ENCODE results near the gene WLS.

DNA sequence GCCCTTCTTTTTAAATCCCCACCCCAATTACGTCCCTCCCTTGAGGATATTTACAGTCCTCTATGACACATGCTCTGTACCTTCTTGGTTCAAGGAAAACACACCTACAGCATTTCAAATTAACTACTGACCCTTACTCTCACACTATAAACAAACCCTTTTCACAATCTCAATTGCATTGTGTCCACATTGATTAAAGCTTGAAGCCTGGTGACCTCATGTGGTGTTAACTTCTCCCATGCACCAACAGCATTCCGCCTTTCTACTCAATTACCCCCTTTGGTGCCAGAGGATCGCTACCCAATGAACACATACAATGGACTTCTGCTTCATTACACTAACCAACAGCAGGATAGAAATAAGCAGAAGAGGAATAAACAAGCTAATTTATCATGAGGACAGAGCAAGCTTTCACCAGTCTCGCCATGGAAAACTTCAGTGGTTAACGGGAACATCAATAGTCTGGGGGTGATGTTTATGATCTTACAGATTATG is 15.2 kb downstream of the WLS start:
- TF ChIP-seq, protein P1, sequence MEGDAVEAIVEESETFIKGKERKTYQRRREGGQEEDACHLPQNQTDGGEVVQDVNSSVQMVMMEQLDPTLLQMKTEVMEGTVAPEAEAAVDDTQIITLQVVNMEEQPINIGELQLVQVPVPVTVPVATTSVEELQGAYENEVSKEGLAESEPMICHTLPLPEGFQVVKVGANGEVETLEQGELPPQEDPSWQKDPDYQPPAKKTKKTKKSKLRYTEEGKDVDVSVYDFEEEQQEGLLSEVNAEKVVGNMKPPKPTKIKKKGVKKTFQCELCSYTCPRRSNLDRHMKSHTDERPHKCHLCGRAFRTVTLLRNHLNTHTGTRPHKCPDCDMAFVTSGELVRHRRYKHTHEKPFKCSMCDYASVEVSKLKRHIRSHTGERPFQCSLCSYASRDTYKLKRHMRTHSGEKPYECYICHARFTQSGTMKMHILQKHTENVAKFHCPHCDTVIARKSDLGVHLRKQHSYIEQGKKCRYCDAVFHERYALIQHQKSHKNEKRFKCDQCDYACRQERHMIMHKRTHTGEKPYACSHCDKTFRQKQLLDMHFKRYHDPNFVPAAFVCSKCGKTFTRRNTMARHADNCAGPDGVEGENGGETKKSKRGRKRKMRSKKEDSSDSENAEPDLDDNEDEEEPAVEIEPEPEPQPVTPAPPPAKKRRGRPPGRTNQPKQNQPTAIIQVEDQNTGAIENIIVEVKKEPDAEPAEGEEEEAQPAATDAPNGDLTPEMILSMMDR (IDR thresholded peaks at IDR 0.05; ENCODE audit: insufficient read depth, low read length, poor library complexity, severe bottlenecking), result no peak
- no peak for TF ChIP-seq EZH2phosphoT487 (conservative IDR thresholded peaks at IDR 0.05; ENCODE audit: low read length)

All from SU-DHL-6 (cell line).